Activated T-cell treated with anti-CD3 and anti-CD28 coated beads, Interleukin-2, amount 50 U/mL, for 72 hours (primary cell): ENCODE measurements around the gene SMAD4. TPM values are rescaled to one million over a fixed set of nuclear protein-coding genes. Genes with fewer than 3 reads are reported as not detected.

Source experiments
- ATAC-seq, 2 donors: fragments of 150-1000 bp; cut with Tn5 transposase; replicated peaks in 1 of 2; 2 replicates each; pipeline ENCODE4 v1.10.0; 2021; ENCODE audit warnings: moderate library complexity in 2 of 2, mild to moderate bottlenecking in 1 of 2
- DNase-seq, 2 donors: peaks; one replicate each; pipeline ENCODE4 v3.0.0; 2021 to 2022; ENCODE audit warnings: mixed read lengths in 1 of 2
- H3K27ac Mint-ChIP-seq: one replicate; pipeline ENCODE4 v1.8.0; 2022; ENCODE audit warnings: mild to moderate bottlenecking, moderate library complexity, mixed read lengths
- H3K27me3 Mint-ChIP-seq: one replicate; pipeline ENCODE4 v1.8.0; 2022; ENCODE audit warnings: low read depth, mixed read lengths
- H3K36me3 Mint-ChIP-seq, 2 donors: one replicate each; pipeline ENCODE4 v1.8.0; 2022; ENCODE audit warnings: mixed read lengths in 2 of 2, mild to moderate bottlenecking in 1 of 2; ENCODE audit not compliant: insufficient read depth in 2 of 2
- H3K4me1 Mint-ChIP-seq: one replicate; pipeline ENCODE4 v1.8.0; 2022; ENCODE audit warnings: low read depth, mixed read lengths
- H3K4me3 Mint-ChIP-seq, 2 donors: one replicate each; pipeline ENCODE4 v1.8.0; 2022; ENCODE audit warnings: mild to moderate bottlenecking in 2 of 2, mixed read lengths in 2 of 2, moderate library complexity in 2 of 2
- H3K9me3 Mint-ChIP-seq, 2 donors: one replicate each; pipeline ENCODE4 v1.8.0; 2022; ENCODE audit warnings: mixed read lengths in 2 of 2
- total RNA-seq, 2 donors: library from RNA; stranded (reverse); gene quantifications; one replicate each; pipeline ENCODE4 v1.2.3, GENCODE V29; 2022

SMAD4 gene
- total RNA-seq, 2 donors from 2014 or later = 84.7 to 97.0 TPM

- H3K4me1 Mint-ChIP-seq = no peaks in the 10 kb centered on the region
- no peaks in the 10 kb centered on the region for H3K9me3 Mint-ChIP-seq
- ATAC-seq = no peak
- H3K27me3 Mint-ChIP-seq = no peaks in the 10 kb centered on the region
- no peak for DNase-seq
- no peak overlapping the region for H3K4me3 Mint-ChIP-seq
- H3K36me3 Mint-ChIP-seq = no peaks in the 10 kb centered on the region
- H3K27ac Mint-ChIP-seq = no peak overlapping the region
These were observed 22.2 kb upstream of the SMAD4 start for GRCh38 chr18:51007790-51008139.

- Mint-ChIP-seq H3K4me1 (no peaks in the 10 kb centered on the region), H3K36me3 (no peaks in the 10 kb centered on the region), H3K27ac (no peak overlapping the region), H3K4me3 (no peak overlapping the region), H3K9me3 (no peaks in the 10 kb centered on the region), H3K27me3 (no peaks in the 10 kb centered on the region)
- no peak for ATAC-seq
- no peak for DNase-seq
These were observed 20.9 kb upstream of the SMAD4 start for GRCh38 chr18:51009072-51009471.

- Mint-ChIP-seq H3K4me1 (no peaks in the 10 kb centered on the region), H3K9me3 (peaks cover 0 to 1% of the 10 kb centered on the region in 2 donors), H3K27me3 (no peaks in the 10 kb centered on the region), H3K4me3 (no peak overlapping the region), H3K36me3 (no peaks in the 10 kb centered on the region), H3K27ac (no peak overlapping the region)
- no peak for ATAC-seq
- no peak for DNase-seq
These were observed 19.8 kb upstream of the SMAD4 start for GRCh38 chr18:51010218-51010617.

- Mint-ChIP-seq H3K9me3 (peaks cover 0 to 3% of the 10 kb centered on the region in 2 donors), H3K4me1 (no peaks in the 10 kb centered on the region), H3K27me3 (no peaks in the 10 kb centered on the region), H3K4me3 (no peak overlapping the region), H3K36me3 (peaks cover 2% of the 10 kb centered on the region in 2 donors), H3K27ac (no peak overlapping the region)
- DNase-seq (no peak), ATAC-seq (no peak)
These were observed 18.3 kb upstream of the SMAD4 start for GRCh38 chr18:51011709-51012108.

GRCh38 chr18:51012441-51012840 is 17.6 kb upstream of the SMAD4 start:
- peaks cover 0 to 3% of the 10 kb centered on the region in 2 donors for H3K9me3 Mint-ChIP-seq
- peaks cover 2% of the 10 kb centered on the region in 2 donors for H3K36me3 Mint-ChIP-seq
- no peak for ATAC-seq
- no peak for DNase-seq
- H3K4me1 Mint-ChIP-seq = no peaks in the 10 kb centered on the region
- H3K4me3 Mint-ChIP-seq = no peak overlapping the region
- H3K27me3 Mint-ChIP-seq = no peaks in the 10 kb centered on the region
- no peak overlapping the region for H3K27ac Mint-ChIP-seq

GRCh38 chr18:51013259-51013658 is 16.8 kb upstream of the SMAD4 start:
- Mint-ChIP-seq H3K36me3 (peaks cover 2% of the 10 kb centered on the region in 2 donors), H3K4me1 (no peaks in the 10 kb centered on the region), H3K9me3 (peaks cover 0 to 3% of the 10 kb centered on the region in 2 donors), H3K27ac (no peak overlapping the region), H3K4me3 (no peak overlapping the region), H3K27me3 (no peaks in the 10 kb centered on the region)
- DNase-seq (no peak), ATAC-seq (no peak)

- no peak for DNase-seq
- Mint-ChIP-seq H3K27ac (no peak overlapping the region), H3K4me3 (no peak overlapping the region), H3K9me3 (peaks cover 0 to 3% of the 10 kb centered on the region in 2 donors), H3K27me3 (no peaks in the 10 kb centered on the region), H3K36me3 (peaks cover 2% of the 10 kb centered on the region in 2 donors), H3K4me1 (no peaks in the 10 kb centered on the region)
- no peak for ATAC-seq
These were observed 12.7 kb upstream of the SMAD4 start for GRCh38 chr18:51017140-51017879.

- DNase-seq (no peak), ATAC-seq (no peak)
- no peak overlapping the region for H3K4me3 Mint-ChIP-seq
- H3K27ac Mint-ChIP-seq = no peak overlapping the region
- no peaks in the 10 kb centered on the region for H3K27me3 Mint-ChIP-seq
- H3K9me3 Mint-ChIP-seq = peaks cover 3 to 5% of the 10 kb centered on the region in 2 donors
- H3K4me1 Mint-ChIP-seq = peaks cover 4% of the 10 kb centered on the region
- H3K36me3 Mint-ChIP-seq = peaks cover 5 to 6% of the 10 kb centered on the region in 2 donors
These were observed 9.5 kb upstream of the SMAD4 start for GRCh38 chr18:51020536-51020935.

- Mint-ChIP-seq H3K4me1 (peaks cover 4% of the 10 kb centered on the region), H3K27me3 (no peaks in the 10 kb centered on the region), H3K4me3 (no peak overlapping the region), H3K27ac (no peak overlapping the region), H3K9me3 (peaks cover 3 to 5% of the 10 kb centered on the region in 2 donors), H3K36me3 (peaks cover 5 to 6% of the 10 kb centered on the region in 2 donors)
- DNase-seq (no peak), ATAC-seq (no peak)
These were observed 8.6 kb upstream of the SMAD4 start for GRCh38 chr18:51021226-51021965.

- Mint-ChIP-seq H3K4me1 (peaks cover 27% of the 10 kb centered on the region), H3K9me3 (peaks cover 3 to 5% of the 10 kb centered on the region in 2 donors), H3K27me3 (no peaks in the 10 kb centered on the region), H3K36me3 (peaks cover 7 to 8% of the 10 kb centered on the region in 2 donors), H3K4me3 (no peak overlapping the region), H3K27ac (no peak overlapping the region)
- ATAC-seq (no peak), DNase-seq (no peak)
These were observed 4.5 kb upstream of the SMAD4 start for GRCh38 chr18:51025512-51025911.

GRCh38 chr18:51028201-51028805 is 1.7 kb upstream of the SMAD4 start:
- DNase-seq = peak; percentile 13 to 31
- H3K4me3 Mint-ChIP-seq = peak overlapping the region; percentile 96 to 98
- H3K27ac Mint-ChIP-seq = peak overlapping the region; percentile 17

GRCh38 chr18:51029378-51029693 is 677 bp upstream of the SMAD4 start:
- Mint-ChIP-seq H3K4me1 (peaks cover 53% of the 10 kb centered on the region), H3K27me3 (no peaks in the 10 kb centered on the region)
- ATAC-seq = no peak

More at GRCh38 chr18:51028201-51028805, 1.7 kb upstream of the SMAD4 start:
- Mint-ChIP-seq H3K27me3 (no peaks in the 10 kb centered on the region), H3K9me3 (peaks cover 3 to 4% of the 10 kb centered on the region in 2 donors), H3K36me3 (peaks cover 10 to 11% of the 10 kb centered on the region in 2 donors), H3K4me1 (peaks cover 42% of the 10 kb centered on the region)
- peak in 1 of 2 donors; percentile 21 for ATAC-seq

GRCh38 chr18:51030537-51031258 is 685 bp downstream of the SMAD4 start:
- Mint-ChIP-seq H3K9me3 (no peaks in the 10 kb centered on the region), H3K4me1 (peaks cover 66% of the 10 kb centered on the region), H3K36me3 (peaks cover 6 to 14% of the 10 kb centered on the region in 2 donors), H3K4me3 (peak overlapping the region; percentile 96 to 98), H3K27me3 (no peaks in the 10 kb centered on the region), H3K27ac (peak overlapping the region; percentile 98)
- peak; percentile 71 to 73 for ATAC-seq
- DNase-seq = peak; percentile 76 to 77

More at GRCh38 chr18:51029378-51029693, 677 bp upstream of the SMAD4 start:
- H3K4me3 Mint-ChIP-seq = peak overlapping the region; percentile 96 to 98
- H3K27ac Mint-ChIP-seq = peak overlapping the region; percentile 99
- H3K9me3 Mint-ChIP-seq = no peaks in the 10 kb centered on the region
- no peak for DNase-seq
- peaks cover 6 to 12% of the 10 kb centered on the region in 2 donors for H3K36me3 Mint-ChIP-seq
